DND-41 (cell line): Measurements from ENCODE around the gene USP5.
"Not testable (repeated sequence)": the region's sequence is repeated elsewhere in the genome, so short reads cannot be mapped to it uniquely, and the experiment has no call there.

Experiments
- ATAC-seq: fragments of 200-7000 bp; cut with Tn5 transposase; 3 replicates; pipeline ENCODE4 v1.9.1; 2021; ENCODE audit warnings: low read depth; ENCODE audit not compliant: insufficient read depth
- DNase-seq: peaks from one replicate; pipeline ENCODE4 v3.0.0-alpha.2; 2020
- H2AFZ ChIP-seq: 2 replicates; pipeline ENCODE4 v1.6.0; 2012; ENCODE audit warnings: low read depth, low read length
- H3K27ac ChIP-seq: 2 replicates; pipeline ENCODE4 v1.5.1; 2012; ENCODE audit warnings: low read length, inconsistent platforms
- H3K27me3 ChIP-seq: fragments of 200-600 bp; sonication (generic); 2 replicates; pipeline ENCODE4 v1.6.0; 2012; ENCODE audit warnings: low read length, mild to moderate bottlenecking, inconsistent platforms; ENCODE audit not compliant: insufficient read depth, poor library complexity
- H3K36me3 ChIP-seq: 2 replicates; pipeline ENCODE4 v1.5.1; 2012; ENCODE audit warnings: low read length, inconsistent platforms; ENCODE audit not compliant: insufficient read depth
- H3K4me1 ChIP-seq: 2 replicates; pipeline ENCODE4 v1.5.1; 2012; ENCODE audit warnings: mild to moderate bottlenecking, low read length; ENCODE audit not compliant: insufficient read depth
- H3K4me2 ChIP-seq: 2 replicates; pipeline ENCODE4 v1.6.0; 2012; ENCODE audit warnings: mild to moderate bottlenecking, moderate library complexity, low read length, inconsistent platforms; ENCODE audit not compliant: insufficient read depth
- H3K4me3 ChIP-seq, 2 experiments: fragments of 200-600 bp in 1 of 2; shearing (Covaris generic) in 1 of 2; 2 replicates each; pipeline ENCODE4 v1.5.1; 2012 to 2016; ENCODE audit warnings: inconsistent platforms in 2 of 2, low read length in 2 of 2, mild to moderate bottlenecking in 2 of 2, low read depth in 1 of 2, moderate library complexity in 1 of 2
- H3K79me2 ChIP-seq: 2 replicates; pipeline ENCODE4 v1.6.0; 2012; ENCODE audit warnings: low read length, inconsistent platforms; ENCODE audit not compliant: insufficient read depth
- H3K9ac ChIP-seq: 2 replicates; pipeline ENCODE4 v1.6.0; 2012; ENCODE audit warnings: low read depth, mild to moderate bottlenecking, inconsistent platforms, low read length, moderate library complexity
- H3K9me3 ChIP-seq: 2 replicates; pipeline ENCODE4 v1.5.1; 2012; ENCODE audit warnings: low read length, moderate library complexity, mild to moderate bottlenecking, inconsistent platforms; ENCODE audit not compliant: insufficient read depth, severe bottlenecking
- H4K20me1 ChIP-seq: 2 replicates; pipeline ENCODE4 v1.6.0; 2012; ENCODE audit warnings: low read length; ENCODE audit not compliant: insufficient read depth
- EZH2 ChIP-seq: IDR thresholded peaks from 3 replicates; pipeline ENCODE4 v1.6.1; 2012; ENCODE audit warnings: borderline replicate concordance, low read depth, mild to moderate bottlenecking, moderate library complexity, low read length, inconsistent platforms; ENCODE audit not compliant: severe bottlenecking
- TF ChIP-seq, protein P1 (sequence below): IDR thresholded peaks from 2 replicates; pipeline ENCODE4 v1.5.1; 2012; ENCODE audit warnings: borderline replicate concordance, low read length, moderate library complexity, mild to moderate bottlenecking; ENCODE audit not compliant: poor library complexity, severe bottlenecking; ENCODE audit errors: extremely low read depth

The USP5 gene

DNA sequence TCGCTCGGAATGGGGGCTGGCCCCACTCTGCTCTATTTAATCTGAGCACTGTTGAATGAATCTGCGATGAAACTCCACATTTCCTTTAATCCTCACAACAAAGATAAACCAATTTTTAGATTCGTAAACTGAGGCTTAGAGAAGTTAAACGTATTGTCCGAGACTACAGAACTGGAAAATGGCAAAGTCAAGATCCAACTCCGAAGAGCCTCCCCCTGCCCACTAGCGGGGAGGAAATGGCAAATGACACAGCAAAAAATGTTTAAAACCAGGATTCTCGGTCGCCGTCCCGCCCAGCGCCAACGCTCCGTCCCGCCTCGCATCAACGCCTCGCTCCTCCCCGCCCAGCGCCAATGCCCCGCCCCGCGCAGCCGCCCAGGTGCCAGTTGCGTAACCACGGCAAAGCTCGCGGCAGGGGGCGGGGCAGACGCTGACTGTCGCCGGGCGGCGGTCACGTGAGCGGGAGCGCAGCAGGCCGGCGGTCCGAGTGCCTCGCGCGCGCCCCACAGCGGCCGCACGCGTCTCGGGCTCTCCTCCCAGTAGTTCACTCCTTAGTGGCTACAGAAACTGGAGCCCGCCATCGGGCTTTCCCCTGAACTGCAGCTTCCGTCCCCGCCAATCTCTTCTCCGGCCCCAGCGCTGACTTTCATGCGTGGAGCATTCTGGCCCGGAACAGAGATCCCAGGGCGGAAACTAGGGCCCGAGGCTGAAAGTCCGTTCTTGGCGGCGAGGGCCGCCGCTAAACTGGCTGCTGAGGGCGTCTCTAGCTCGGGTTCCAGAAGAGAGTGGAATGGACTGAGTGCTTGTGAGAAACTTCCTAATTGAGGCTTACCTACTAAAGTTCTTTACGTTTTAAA, 39.1 kb downstream of the USP5 start:
- Histone ChIP-seq H3K36me3 (no peaks in the 10 kb centered on the region), H3K27me3 (no peaks in the 10 kb centered on the region), H3K27ac (peak overlapping the region; percentile 97), H3K4me2 (peak overlapping the region; percentile 67), H3K4me1 (peaks cover 23% of the 10 kb centered on the region), H3K4me3 (peak overlapping the region; percentile 44 to 67), H3K9me3 (no peaks in the 10 kb centered on the region), H3K79me2 (peaks cover 6% of the 10 kb centered on the region; the same call in 1 of the 2 replicates), H3K9ac (peak overlapping the region; percentile 90), H4K20me1 (no peaks in the 10 kb centered on the region), H2AFZ (peak overlapping the region; percentile 94)
- DNase-seq (peak; percentile 99), ATAC-seq (peak; percentile 92)
- no peak for TF ChIP-seq EZH2
- TF ChIP-seq, protein P1, sequence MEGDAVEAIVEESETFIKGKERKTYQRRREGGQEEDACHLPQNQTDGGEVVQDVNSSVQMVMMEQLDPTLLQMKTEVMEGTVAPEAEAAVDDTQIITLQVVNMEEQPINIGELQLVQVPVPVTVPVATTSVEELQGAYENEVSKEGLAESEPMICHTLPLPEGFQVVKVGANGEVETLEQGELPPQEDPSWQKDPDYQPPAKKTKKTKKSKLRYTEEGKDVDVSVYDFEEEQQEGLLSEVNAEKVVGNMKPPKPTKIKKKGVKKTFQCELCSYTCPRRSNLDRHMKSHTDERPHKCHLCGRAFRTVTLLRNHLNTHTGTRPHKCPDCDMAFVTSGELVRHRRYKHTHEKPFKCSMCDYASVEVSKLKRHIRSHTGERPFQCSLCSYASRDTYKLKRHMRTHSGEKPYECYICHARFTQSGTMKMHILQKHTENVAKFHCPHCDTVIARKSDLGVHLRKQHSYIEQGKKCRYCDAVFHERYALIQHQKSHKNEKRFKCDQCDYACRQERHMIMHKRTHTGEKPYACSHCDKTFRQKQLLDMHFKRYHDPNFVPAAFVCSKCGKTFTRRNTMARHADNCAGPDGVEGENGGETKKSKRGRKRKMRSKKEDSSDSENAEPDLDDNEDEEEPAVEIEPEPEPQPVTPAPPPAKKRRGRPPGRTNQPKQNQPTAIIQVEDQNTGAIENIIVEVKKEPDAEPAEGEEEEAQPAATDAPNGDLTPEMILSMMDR, result peak; percentile 82

DNA sequence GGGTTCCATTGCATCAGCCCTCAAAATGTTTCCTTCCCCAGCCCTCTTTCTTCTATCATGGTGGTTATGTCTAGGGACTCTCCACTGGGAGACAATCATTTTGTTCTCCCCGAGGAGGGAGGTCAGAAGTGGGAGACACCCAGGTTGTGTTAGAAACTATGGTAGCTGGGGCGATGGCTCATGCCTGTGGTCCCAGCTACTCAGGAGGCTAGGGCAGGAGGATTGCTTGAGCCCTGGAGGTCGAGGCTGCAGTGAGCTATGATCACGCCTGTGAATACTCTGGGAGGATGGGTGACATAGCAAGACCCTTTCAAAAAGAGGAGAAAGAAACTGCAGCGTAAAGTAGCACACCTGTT, 39.7 kb downstream of the USP5 start:
- Histone ChIP-seq H3K9ac (peak overlapping the region; percentile 90), H3K36me3 (no peaks in the 10 kb centered on the region), H2AFZ (peak overlapping the region; percentile 94), H4K20me1 (no peaks in the 10 kb centered on the region), H3K27ac (peak overlapping the region; percentile 97), H3K4me2 (peak overlapping the region; percentile 67), H3K9me3 (no peaks in the 10 kb centered on the region), H3K4me1 (peaks cover 23% of the 10 kb centered on the region), H3K79me2 (peaks cover 6% of the 10 kb centered on the region; the same call in 1 of the 2 replicates), H3K27me3 (no peaks in the 10 kb centered on the region), H3K4me3 (peak overlapping the region; percentile 44 to 67; a peak in 3 of 4 replicates)
- no peak for TF ChIP-seq EZH2
- TF ChIP-seq, protein P1, result no peak
- ATAC-seq (peak; percentile 17), DNase-seq (peak; percentile 30)

DNA sequence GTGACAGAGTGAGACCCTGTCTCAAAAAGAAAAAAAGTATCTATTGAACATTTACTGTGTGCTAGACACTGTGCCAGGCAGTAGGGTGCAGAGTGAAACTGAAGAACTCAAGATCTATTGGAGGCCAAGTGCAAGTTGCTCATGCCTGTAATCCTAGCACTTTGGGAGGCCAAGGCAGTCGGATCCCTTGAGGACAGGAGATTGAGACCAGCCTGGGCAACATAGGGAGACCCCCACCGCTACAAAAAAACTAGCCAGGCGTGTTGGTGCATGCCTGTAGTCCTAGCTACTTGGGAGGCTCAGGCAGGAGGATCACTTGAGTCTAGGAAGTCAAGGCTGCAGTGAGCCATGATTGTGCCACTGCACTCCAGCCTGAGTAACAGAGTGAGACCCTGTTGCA, 40.7 kb downstream of the USP5 start:
- ATAC-seq, result not testable (repeated sequence)

DNA sequence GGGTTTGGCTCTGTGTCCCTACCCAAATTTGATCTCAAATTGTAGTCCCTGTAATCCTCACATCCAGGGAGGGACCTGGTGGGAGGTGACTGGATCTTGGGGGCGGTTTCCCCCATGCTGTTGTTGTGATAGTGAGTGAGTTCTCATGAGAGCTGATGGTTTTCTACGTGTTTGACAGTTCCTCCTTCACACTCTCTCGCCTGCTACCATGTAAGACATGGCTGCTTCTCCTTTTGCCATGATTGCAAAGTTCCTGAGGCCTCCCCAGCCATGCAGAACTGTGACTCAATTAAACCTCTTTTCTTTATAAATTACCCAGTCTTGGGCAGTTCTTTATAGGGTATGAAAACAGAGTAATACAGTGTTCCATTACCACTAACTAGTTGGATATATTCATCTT, 42.4 kb downstream of the USP5 start:
- Histone ChIP-seq H3K9me3 (no peaks in the 10 kb centered on the region), H4K20me1 (no peaks in the 10 kb centered on the region), H3K79me2 (peaks cover 6% of the 10 kb centered on the region; the same call in 1 of the 2 replicates), H3K27me3 (no peaks in the 10 kb centered on the region), H3K9ac (no peak overlapping the region), H3K4me2 (no peak overlapping the region), H3K36me3 (no peaks in the 10 kb centered on the region), H3K27ac (no peak overlapping the region), H2AFZ (no peak overlapping the region), H3K4me3 (no peak overlapping the region), H3K4me1 (peaks cover 23% of the 10 kb centered on the region)
- DNase-seq (no peak), ATAC-seq (no peak)
- TF ChIP-seq, protein P1, result no peak
- TF ChIP-seq EZH2, result no peak

More for the DNA sequence above, 40.7 kb downstream of the USP5 start:
- H3K4me1 ChIP-seq, result peaks cover 23% of the 10 kb centered on the region
- not testable (repeated sequence) for H3K36me3 ChIP-seq, H4K20me1 ChIP-seq, DNase-seq, H3K27ac ChIP-seq, H3K27me3 ChIP-seq, H2AFZ ChIP-seq, H3K4me3 ChIP-seq, H3K79me2 ChIP-seq, H3K9me3 ChIP-seq, H3K9ac ChIP-seq
- H3K4me2 ChIP-seq, result peak overlapping the region; percentile 67; the same call in 1 of the 2 replicates
